HEK293 (cell line): ENCODE measurements around the gene GRIK4.

ENCODE experiments used
- CTCF ChIP-seq: fragments of 450-650 bp; formaldehyde crosslinking; IDR thresholded peaks from 2 replicates; pipeline ENCODE4 v1.5.1; 2016; ENCODE audit warnings: missing biosample characterization, missing genetic modification characterization
- ELK4 ChIP-seq: IDR thresholded peaks from 2 replicates; pipeline ENCODE4 v1.6.1; 2011; ENCODE audit warnings: mild to moderate bottlenecking, low read depth, low read length, borderline replicate concordance
- ZNF223 ChIP-seq: fragments of 450-650 bp; formaldehyde crosslinking; IDR thresholded peaks from 2 replicates; pipeline ENCODE4 v1.5.1; 2016; ENCODE audit warnings: missing biosample characterization, missing genetic modification characterization
- ZNF274 ChIP-seq, 2 experiments: fragments of 200-500 bp in 1 of 2; fragments of 450-650 bp in 1 of 2; sonication (Bioruptor generic) in 1 of 2; formaldehyde crosslinking in 1 of 2; IDR thresholded peaks; 2 replicates each; pipeline versions ENCODE4 v1.5.1 to v1.6.1; 2014 to 2016; ENCODE audit warnings: borderline replicate concordance in 1 of 2, inconsistent platforms in 1 of 2, low read length in 1 of 2, missing biosample characterization in 1 of 2, missing genetic modification characterization in 1 of 2

GRCh38 chr11:120766318-120766717, 254.8 kb downstream of the GRIK4 start:
- no peak for TF ChIP-seq ZNF223
- TF ChIP-seq CTCF (tag by site-specific recombination), result no peak
- TF ChIP-seq ELK4, result no peak
- TF ChIP-seq ZNF274 (IDR thresholded peaks at IDR 0.05; ENCODE audit: low read length), result no peak
- TF ChIP-seq ZNF274 (tag by site-specific recombination; IDR thresholded peaks at IDR 0.05; ENCODE audit: borderline replicate concordance), result no peak
